Uterus (tissue), 2 donors: ENCODE results near the gene GPR162.

Source experiments
- POLR2A ChIP-seq, 2 donors: fragments of 450-650 bp; IDR thresholded peaks; one replicate each; pipeline ENCODE4 v1.6.1; 2016; ENCODE audit warnings: antibody characterized with exemption in 2 of 2, mild to moderate bottlenecking in 1 of 2, moderate library complexity in 1 of 2
- TF ChIP-seq, protein P1 (sequence below), 4 experiments: fragments of 200-600 bp in 2 of 4; fragments of 450-650 bp in 2 of 4; sonication (generic) in 2 of 4; IDR thresholded peaks; one replicate each; pipeline ENCODE4 v1.5.1; 2016 to 2019; ENCODE audit warnings: antibody characterized with exemption in 4 of 4, mild to moderate bottlenecking in 2 of 4, moderate library complexity in 1 of 4

DNA sequence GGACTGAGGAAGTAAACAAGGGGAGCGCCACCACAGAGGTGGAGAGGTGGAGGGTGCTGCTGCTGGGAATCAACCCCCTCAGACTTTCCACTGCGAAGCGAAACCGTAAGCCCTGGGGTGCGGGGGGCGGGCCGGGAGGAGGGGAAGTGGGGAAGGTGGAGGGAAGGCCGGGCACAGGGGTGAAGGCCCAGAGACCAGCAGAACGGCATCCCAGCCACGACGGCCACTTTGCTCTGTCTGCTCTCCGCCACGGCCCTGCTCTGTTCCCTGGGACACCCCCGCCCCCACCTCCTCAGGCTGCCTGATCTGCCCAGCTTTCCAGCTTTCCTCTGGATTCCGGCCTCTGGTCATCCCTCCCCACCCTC lies 49.3 kb upstream of the GPR162 start, which contains the start of gene LAG3:
- no peak for TF ChIP-seq POLR2A (IDR thresholded peaks at IDR 0.05)
- TF ChIP-seq, protein P1, sequence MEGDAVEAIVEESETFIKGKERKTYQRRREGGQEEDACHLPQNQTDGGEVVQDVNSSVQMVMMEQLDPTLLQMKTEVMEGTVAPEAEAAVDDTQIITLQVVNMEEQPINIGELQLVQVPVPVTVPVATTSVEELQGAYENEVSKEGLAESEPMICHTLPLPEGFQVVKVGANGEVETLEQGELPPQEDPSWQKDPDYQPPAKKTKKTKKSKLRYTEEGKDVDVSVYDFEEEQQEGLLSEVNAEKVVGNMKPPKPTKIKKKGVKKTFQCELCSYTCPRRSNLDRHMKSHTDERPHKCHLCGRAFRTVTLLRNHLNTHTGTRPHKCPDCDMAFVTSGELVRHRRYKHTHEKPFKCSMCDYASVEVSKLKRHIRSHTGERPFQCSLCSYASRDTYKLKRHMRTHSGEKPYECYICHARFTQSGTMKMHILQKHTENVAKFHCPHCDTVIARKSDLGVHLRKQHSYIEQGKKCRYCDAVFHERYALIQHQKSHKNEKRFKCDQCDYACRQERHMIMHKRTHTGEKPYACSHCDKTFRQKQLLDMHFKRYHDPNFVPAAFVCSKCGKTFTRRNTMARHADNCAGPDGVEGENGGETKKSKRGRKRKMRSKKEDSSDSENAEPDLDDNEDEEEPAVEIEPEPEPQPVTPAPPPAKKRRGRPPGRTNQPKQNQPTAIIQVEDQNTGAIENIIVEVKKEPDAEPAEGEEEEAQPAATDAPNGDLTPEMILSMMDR (IDR thresholded peaks at IDR 0.05), result no peak
